H9 (cell line): Measurements from ENCODE around the gene PPP1R14C. TPM values are rescaled to one million over a fixed set of nuclear protein-coding genes. Genes with fewer than 3 reads are reported as not detected.

Experiments used
- DNase-seq: peaks from one replicate; pipeline ENCODE4 v3.0.0-alpha.2; 2017
- H2AFZ ChIP-seq: one replicate; pipeline ENCODE4 v1.6.1; 2013; ENCODE audit warnings: mild to moderate bottlenecking, low read length, control low read depth, moderate library complexity
- H2AK5ac ChIP-seq: 2 replicates; pipeline ENCODE4 v1.6.1; 2013; ENCODE audit warnings: low read length, control low read depth, mixed read lengths; ENCODE audit not compliant: insufficient read length
- H2BK120ac ChIP-seq: one replicate; pipeline ENCODE4 v1.6.1; 2013; ENCODE audit warnings: low read depth, mild to moderate bottlenecking, low read length, control low read depth, inconsistent platforms; ENCODE audit not compliant: poor library complexity, severe bottlenecking
- H2BK12ac ChIP-seq: 2 replicates; pipeline ENCODE4 v1.6.1; 2013; ENCODE audit warnings: low read length, control low read depth, mixed read lengths, low read depth; ENCODE audit not compliant: insufficient read length
- H2BK15ac ChIP-seq: 2 replicates; pipeline ENCODE4 v1.6.1; 2013; ENCODE audit warnings: low read depth, low read length, control low read depth
- H2BK20ac ChIP-seq: one replicate; pipeline ENCODE4 v1.6.1; 2013; ENCODE audit warnings: low read depth, mild to moderate bottlenecking, low read length, control low read depth, inconsistent platforms; ENCODE audit not compliant: poor library complexity, severe bottlenecking
- H2BK5ac ChIP-seq: 2 replicates; pipeline ENCODE4 v1.6.1; 2013; ENCODE audit warnings: low read length, control low read depth, mixed read lengths; ENCODE audit not compliant: insufficient read length
- H3K14ac ChIP-seq: 2 replicates; pipeline ENCODE4 v1.6.1; 2013; ENCODE audit warnings: low read length, control low read depth; ENCODE audit not compliant: insufficient read depth
- H3K18ac ChIP-seq: 2 replicates; pipeline ENCODE4 v1.6.1; 2013; ENCODE audit warnings: low read depth, mild to moderate bottlenecking, mixed read lengths, low read length, control low read depth; ENCODE audit not compliant: insufficient read length
- H3K23ac ChIP-seq: 2 replicates; pipeline ENCODE4 v1.6.1; 2013; ENCODE audit warnings: low read length, control low read depth, mixed read lengths, low read depth; ENCODE audit not compliant: insufficient read length
- H3K23me2 ChIP-seq: 2 replicates; pipeline ENCODE4 v1.6.1; 2013; ENCODE audit warnings: low read depth, mild to moderate bottlenecking, mixed read lengths, low read length, control low read depth; ENCODE audit not compliant: insufficient read length, poor library complexity, severe bottlenecking
- H3K27ac ChIP-seq: 2 replicates; pipeline ENCODE4 v1.5.1; 2013; ENCODE audit warnings: low read length, control low read depth, mixed read lengths, low read depth; ENCODE audit not compliant: insufficient read length
- H3K27me3 ChIP-seq: 2 replicates; pipeline ENCODE4 v1.6.1; 2013; ENCODE audit warnings: low read length, control low read depth, inconsistent platforms; ENCODE audit not compliant: insufficient read depth
- H3K4ac ChIP-seq: 2 replicates; pipeline ENCODE4 v1.6.1; 2013; ENCODE audit warnings: low read depth, mild to moderate bottlenecking, control low read depth, inconsistent platforms, low read length, moderate library complexity
- H3K4me1 ChIP-seq: 2 replicates; pipeline ENCODE4 v1.6.1; 2013; ENCODE audit warnings: low read length, control low read depth, inconsistent platforms; ENCODE audit not compliant: insufficient read depth
- H3K4me2 ChIP-seq: 2 replicates; pipeline ENCODE4 v1.6.1; 2013; ENCODE audit warnings: low read length, control low read depth, mixed read lengths; ENCODE audit not compliant: insufficient read length, insufficient read depth
- H3K56ac ChIP-seq: 2 replicates; pipeline ENCODE4 v1.6.1; 2013; ENCODE audit warnings: low read depth, mild to moderate bottlenecking, mixed read lengths, low read length, control low read depth; ENCODE audit not compliant: insufficient read length
- H3K79me1 ChIP-seq: 2 replicates; pipeline ENCODE4 v1.6.1; 2013; ENCODE audit warnings: low read depth, mild to moderate bottlenecking, moderate library complexity, low read length, control low read depth, inconsistent platforms; ENCODE audit not compliant: insufficient read depth, poor library complexity, severe bottlenecking
- H3K79me2 ChIP-seq: 2 replicates; pipeline ENCODE4 v1.6.1; 2013; ENCODE audit warnings: low read length, control low read depth, inconsistent platforms; ENCODE audit not compliant: insufficient read depth
- H3K9ac ChIP-seq: 2 replicates; pipeline ENCODE4 v1.6.1; 2013; ENCODE audit warnings: low read length, control low read depth, mixed read lengths; ENCODE audit not compliant: insufficient read length; ENCODE audit errors: extremely low read depth
- H3K9me3 ChIP-seq: one replicate; pipeline ENCODE4 v1.6.1; 2013; ENCODE audit warnings: low read depth, low read length, inconsistent platforms; ENCODE audit not compliant: control insufficient read depth
- H3T11ph ChIP-seq: one replicate; pipeline ENCODE4 v1.6.1; 2013; ENCODE audit warnings: mild to moderate bottlenecking, low read length, control low read depth, inconsistent platforms
- H4K20me1 ChIP-seq: one replicate; pipeline ENCODE4 v1.6.1; 2013; ENCODE audit not compliant: control insufficient read depth, insufficient read length, insufficient read depth
- H4K5ac ChIP-seq: 2 replicates; pipeline ENCODE4 v1.6.1; 2013; ENCODE audit warnings: low read depth, mild to moderate bottlenecking, mixed read lengths, low read length, control low read depth; ENCODE audit not compliant: insufficient read length
- H4K8ac ChIP-seq: replicated peaks from 2 replicates; pipeline ENCODE4 v1.6.1; 2013; ENCODE audit warnings: low read length, control low read depth, mixed read lengths, low read depth; ENCODE audit not compliant: insufficient read length
- H4K91ac ChIP-seq: 2 replicates; pipeline ENCODE4 v1.6.1; 2013; ENCODE audit warnings: low read depth, mild to moderate bottlenecking, moderate library complexity, mixed read lengths, low read length, control low read depth; ENCODE audit not compliant: insufficient read length
- H3K27ac Mint-ChIP-seq, 3 experiments: 2 replicates in 2 of 3; 3 replicates in 1 of 3; pipeline ENCODE4 v1.8.0; 2020 to 2021; ENCODE audit warnings: mixed read lengths in 3 of 3, mild to moderate bottlenecking in 1 of 3, moderate library complexity in 1 of 3
- H3K27me3 Mint-ChIP-seq: 2 replicates; pipeline ENCODE4 v1.8.0; 2021; ENCODE audit warnings: low read depth, mild to moderate bottlenecking, moderate library complexity, mixed read lengths
- H3K36me3 Mint-ChIP-seq, 3 experiments: 2 replicates in 2 of 3; 3 replicates in 1 of 3; pipeline ENCODE4 v1.8.0; 2020 to 2021; ENCODE audit warnings: low read depth in 3 of 3, mixed read lengths in 3 of 3; ENCODE audit not compliant: insufficient read depth in 1 of 3
- H3K4me1 Mint-ChIP-seq, 2 experiments: 2 replicates each; pipeline ENCODE4 v1.8.0; 2020; ENCODE audit warnings: mixed read lengths in 2 of 2
- H3K4me3 Mint-ChIP-seq, 2 experiments: 2 replicates in 1 of 2; 3 replicates in 1 of 2; pipeline ENCODE4 v1.8.0; 2020 to 2021; ENCODE audit warnings: mild to moderate bottlenecking in 2 of 2, mixed read lengths in 2 of 2, moderate library complexity in 1 of 2
- H3K9me3 Mint-ChIP-seq, 2 experiments: 2 replicates in 1 of 2; 3 replicates in 1 of 2; pipeline ENCODE4 v1.8.0; 2020; ENCODE audit warnings: mild to moderate bottlenecking in 2 of 2, mixed read lengths in 2 of 2, moderate library complexity in 1 of 2
- WGBS: extraction: QIAGEN DNeasy Blood & Tissue Kit; methylation state at CpG from one replicate; pipeline ENCODE4 v1.1.7; 2013; ENCODE audit warnings: missing lambda C conversion rate, low lambda C conversion rate, mixed read lengths; ENCODE audit not compliant: insufficient read length; ENCODE audit errors: extremely low coverage; 5-methylcytosine and 5-hydroxymethylcytosine counted together
- total RNA-seq: library from RNA; stranded (reverse); gene quantifications from 2 replicates; pipeline ENCODE4 v1.2.1, GENCODE V29; 2021
- TF ChIP-seq, protein P1 (sequence below): fragments of 200-600 bp; sonication (generic); conservative IDR thresholded peaks from 3 replicates; pipeline ENCODE4 v1.8.0; 2021; ENCODE audit warnings: antibody characterized with exemption, mild to moderate bottlenecking

The PPP1R14C gene
- total RNA-seq, 1 experiment from 2014 or later = 0.37 TPM

DNA sequence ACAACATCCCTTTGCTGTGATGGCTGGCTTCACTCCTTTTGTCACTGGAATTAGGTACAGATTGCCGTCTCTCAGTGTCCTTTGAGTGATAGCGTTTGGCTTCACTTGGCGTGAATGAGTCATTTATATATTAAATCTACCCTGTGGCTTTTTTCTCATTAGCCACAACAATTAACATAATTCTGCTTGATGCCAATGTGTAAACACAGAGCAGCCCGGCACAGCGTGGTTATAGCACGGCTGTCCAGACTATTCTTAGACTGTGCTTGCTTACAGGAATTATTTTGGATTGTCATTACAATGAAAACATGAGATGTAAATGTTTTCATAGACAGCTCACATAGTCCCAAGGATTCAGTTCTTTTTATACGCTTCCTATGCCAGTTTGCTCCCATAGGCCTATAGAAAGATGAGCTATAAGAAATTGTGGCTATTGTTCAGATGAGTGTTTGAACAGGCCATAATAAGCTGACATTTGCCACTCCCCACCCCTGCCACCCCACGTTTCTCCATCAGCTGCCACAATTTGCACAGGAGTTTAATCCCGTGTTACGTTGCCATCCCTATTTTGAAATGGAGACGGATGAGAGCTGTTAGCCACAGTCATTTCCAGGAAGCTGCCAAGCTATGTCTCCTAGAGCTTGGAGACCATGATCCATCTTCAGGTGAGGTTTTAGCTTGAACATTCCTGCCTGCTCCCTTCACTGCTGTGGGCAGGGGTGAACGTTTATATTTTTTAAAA lies 65.9 kb downstream of the PPP1R14C start:
- H3K79me2 ChIP-seq = no peaks in the 10 kb centered on the region
- H3K79me1 ChIP-seq = no peaks in the 10 kb centered on the region
- H4K20me1 ChIP-seq = no peaks in the 10 kb centered on the region
- H3K4ac ChIP-seq = no peak overlapping the region
- H2BK12ac ChIP-seq = no peak overlapping the region
- no peak overlapping the region for H3K4me2 ChIP-seq
- peaks cover 24% of the 10 kb centered on the region for H3K27me3 Mint-ChIP-seq
- no peak overlapping the region for H2BK120ac ChIP-seq
- H2BK5ac ChIP-seq = no peak overlapping the region
- no peaks in the 10 kb centered on the region for H3K9me3 ChIP-seq
- no peak overlapping the region for H2AFZ ChIP-seq
- H3K23ac ChIP-seq = no peak overlapping the region
- H3K27me3 ChIP-seq = no peaks in the 10 kb centered on the region
- no peak overlapping the region for H2BK20ac ChIP-seq
- 0 out of 2 replicates have a peak, but pooled peaks cover 4% of the 10 kb centered on the region for H3K4me1 ChIP-seq
- H3K27ac ChIP-seq = no peak overlapping the region
- no peak overlapping the region for H3K4me3 Mint-ChIP-seq
- no CpG with 5 or more reads among the region's 12 CpGs for WGBS
- TF ChIP-seq, protein P1, sequence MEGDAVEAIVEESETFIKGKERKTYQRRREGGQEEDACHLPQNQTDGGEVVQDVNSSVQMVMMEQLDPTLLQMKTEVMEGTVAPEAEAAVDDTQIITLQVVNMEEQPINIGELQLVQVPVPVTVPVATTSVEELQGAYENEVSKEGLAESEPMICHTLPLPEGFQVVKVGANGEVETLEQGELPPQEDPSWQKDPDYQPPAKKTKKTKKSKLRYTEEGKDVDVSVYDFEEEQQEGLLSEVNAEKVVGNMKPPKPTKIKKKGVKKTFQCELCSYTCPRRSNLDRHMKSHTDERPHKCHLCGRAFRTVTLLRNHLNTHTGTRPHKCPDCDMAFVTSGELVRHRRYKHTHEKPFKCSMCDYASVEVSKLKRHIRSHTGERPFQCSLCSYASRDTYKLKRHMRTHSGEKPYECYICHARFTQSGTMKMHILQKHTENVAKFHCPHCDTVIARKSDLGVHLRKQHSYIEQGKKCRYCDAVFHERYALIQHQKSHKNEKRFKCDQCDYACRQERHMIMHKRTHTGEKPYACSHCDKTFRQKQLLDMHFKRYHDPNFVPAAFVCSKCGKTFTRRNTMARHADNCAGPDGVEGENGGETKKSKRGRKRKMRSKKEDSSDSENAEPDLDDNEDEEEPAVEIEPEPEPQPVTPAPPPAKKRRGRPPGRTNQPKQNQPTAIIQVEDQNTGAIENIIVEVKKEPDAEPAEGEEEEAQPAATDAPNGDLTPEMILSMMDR = no peak
- no peak overlapping the region for H4K91ac ChIP-seq
- H2AK5ac ChIP-seq = no peak overlapping the region
- H3T11ph ChIP-seq = no peak overlapping the region
- H2BK15ac ChIP-seq = no peak overlapping the region
- H3K9me3 Mint-ChIP-seq = no peaks in the 10 kb centered on the region
- no peaks in the 10 kb centered on the region for H3K36me3 Mint-ChIP-seq
- H3K14ac ChIP-seq = no peak overlapping the region
- peaks cover 0 to 6% of the 10 kb centered on the region in 2 experiments; a peak in 3 of 4 replicates for H3K4me1 Mint-ChIP-seq
- no peak overlapping the region for H3K27ac Mint-ChIP-seq
- H3K18ac ChIP-seq = no peak overlapping the region
- DNase-seq = no peak
- H4K8ac ChIP-seq = no peak overlapping the region
- no peak overlapping the region for H4K5ac ChIP-seq
- H3K56ac ChIP-seq = no peak overlapping the region
- H3K23me2 ChIP-seq = no peaks in the 10 kb centered on the region
- H3K9ac ChIP-seq = no peak overlapping the region
